HG02973 (cell line): ENCODE results near the gene MYOT.

Experiments used
- ATAC-seq: cut with Tn5 transposase; IDR thresholded peaks from one replicate; pipeline ENCODE4 v1.9.1; 2021; ENCODE audit warnings: moderate library complexity; ENCODE audit not compliant: unreplicated experiment

The MYOT gene

GRCh38 chr5:137901011-137901817 is 33.6 kb downstream of the MYOT start:
- ATAC-seq, result no peak

DNA sequence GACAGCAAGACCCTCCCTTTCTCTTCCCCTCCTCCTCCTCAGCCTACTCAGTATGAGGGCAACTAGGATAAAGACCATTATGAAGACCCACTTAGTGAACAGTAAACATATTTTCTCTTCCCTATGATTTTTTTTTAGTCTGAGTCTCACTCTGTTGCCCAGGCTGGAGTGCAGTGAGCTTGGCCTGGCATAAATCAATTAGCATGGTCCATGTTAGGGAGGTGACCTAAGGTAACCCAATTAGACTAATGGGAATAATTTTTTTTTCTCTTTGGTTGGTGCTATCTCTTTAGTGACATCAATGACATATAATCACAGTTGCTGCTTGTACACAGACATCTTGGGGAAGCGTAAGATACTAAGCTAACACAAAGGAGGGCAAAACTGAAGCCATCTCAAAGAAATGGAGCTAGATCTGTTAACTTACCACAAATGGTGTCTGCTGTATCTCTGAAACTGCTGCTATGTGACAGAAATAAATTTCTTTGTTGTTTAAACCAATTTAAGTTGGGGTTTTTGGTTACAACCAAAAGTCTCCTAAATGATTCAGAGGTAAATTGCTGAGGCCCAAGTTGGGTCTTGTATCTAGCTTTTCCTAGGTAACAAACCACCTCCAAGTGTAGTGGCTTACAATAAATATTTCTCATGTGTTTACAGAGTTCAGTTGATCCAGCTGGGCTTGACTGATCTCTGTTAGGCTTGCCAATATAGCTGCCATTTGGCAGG is 34.9 kb downstream of the MYOT start:
- ATAC-seq, result no peak

DNA sequence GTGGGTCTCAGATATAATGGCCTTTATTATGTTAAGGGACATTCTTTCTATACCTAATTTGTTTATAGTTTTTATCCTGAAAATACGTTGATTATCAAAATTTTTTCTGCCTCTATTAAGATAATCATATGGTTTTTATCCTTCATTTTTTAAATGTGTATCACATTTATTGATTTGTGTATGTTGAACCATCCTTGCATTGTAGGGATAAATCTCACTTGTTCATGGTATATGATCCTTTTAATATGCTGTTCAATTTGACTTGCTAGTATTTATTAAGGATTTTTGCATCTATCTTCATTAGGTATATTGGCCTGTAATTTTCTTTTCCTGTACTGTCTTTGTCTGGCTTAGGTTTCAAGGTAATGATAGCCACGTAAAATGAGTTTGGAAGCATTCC is 47.1 kb downstream of the MYOT start:
- no peak for ATAC-seq

DNA sequence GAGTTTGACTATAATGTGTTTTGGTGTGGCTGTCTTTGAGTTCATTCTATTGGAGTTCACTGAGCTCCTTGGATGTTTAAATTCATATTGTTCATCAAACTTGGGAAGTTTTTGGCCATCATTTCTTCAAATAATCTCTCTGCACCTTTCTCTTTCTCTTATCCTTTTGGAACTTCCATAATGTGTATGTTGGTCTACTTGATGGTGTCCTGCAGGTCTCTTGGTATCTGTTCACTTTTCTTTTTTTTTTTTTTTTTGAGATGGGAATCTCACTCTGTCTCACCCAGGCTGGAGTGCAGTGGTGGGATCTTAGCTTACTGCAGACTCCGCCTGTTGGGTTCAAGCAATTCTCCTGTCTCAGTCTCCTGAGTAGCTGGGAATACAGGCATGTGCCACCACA is 49.3 kb downstream of the MYOT start:
- ATAC-seq, result no peak

- ATAC-seq, result no peak
Measured at GRCh38 chr5:137921931-137922330, 54.3 kb downstream of the MYOT start.

DNA sequence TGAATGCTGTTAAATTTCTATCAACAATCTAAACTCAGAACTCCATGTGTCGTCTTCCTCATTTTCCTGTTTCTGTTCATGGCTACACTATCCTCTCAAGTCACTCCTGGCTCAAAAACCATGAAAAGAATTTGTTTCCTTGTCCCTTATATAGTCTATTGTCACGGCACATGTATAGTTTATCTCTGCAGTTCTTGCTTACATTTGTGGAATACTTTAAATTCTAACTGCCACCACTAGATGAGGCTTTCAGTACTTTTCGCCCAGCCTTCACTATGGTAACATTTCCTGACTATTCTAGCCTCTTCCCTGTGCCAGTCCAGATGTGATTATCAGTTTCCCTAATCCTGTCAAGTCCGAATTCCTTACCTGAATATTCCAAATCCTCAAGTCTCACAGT is 56.2 kb downstream of the MYOT start:
- no peak for ATAC-seq

- ATAC-seq, result no peak
Measured at GRCh38 chr5:137932800-137933199, 65.1 kb downstream of the MYOT start.

DNA sequence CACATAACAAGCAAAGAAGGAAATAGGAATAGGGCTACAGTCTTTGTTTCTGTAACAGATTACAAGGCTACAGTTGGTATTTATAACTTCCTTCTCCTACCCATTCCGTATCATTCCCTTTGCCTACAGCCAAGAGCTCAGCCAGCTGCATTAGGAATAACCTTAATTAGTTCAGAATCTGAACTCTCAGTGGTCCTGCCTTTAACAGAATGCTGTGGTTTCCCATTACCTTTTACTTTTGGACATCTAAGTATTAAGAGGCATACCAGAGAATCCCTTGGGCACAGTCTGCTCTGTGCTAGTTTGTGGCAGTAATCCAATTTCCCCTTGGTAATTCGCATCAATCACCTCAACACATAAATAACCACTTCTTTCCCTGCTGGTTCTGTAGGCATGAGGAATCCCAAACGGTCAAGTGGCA is 65.8 kb downstream of the MYOT start:
- no peak for ATAC-seq

GRCh38 chr5:137935190-137935589 is 67.5 kb downstream of the MYOT start:
- no peak for ATAC-seq

- ATAC-seq, result no peak
Measured at GRCh38 chr5:137935694-137936093, 68.0 kb downstream of the MYOT start.
